ENCODE results near the gene FLRT1. TPM values are rescaled to one million over a fixed set of nuclear protein-coding genes. Genes with fewer than 3 reads are reported as not detected.

The FLRT1 gene
- total and polyA plus RNA-seq, 5 donors from 2014 or later = 0.21 TPM; not detected in 4

- Histone ChIP-seq H3K27me3 (ENCODE audit: control insufficient read depth, insufficient read depth, low read length) (no peaks in the 10 kb centered on the region), H3K36me3 (ENCODE audit: control insufficient read depth, insufficient read depth, low read length) (no peaks in the 10 kb centered on the region), H3K4me1 (ENCODE audit: control insufficient read depth, insufficient read depth, low read length, poor library complexity, severe bottlenecking) (no peaks in the 10 kb centered on the region), H3K4me3 (ENCODE audit: low read depth, low read length) (no peak overlapping the region), H3K9me3 (ENCODE audit: control insufficient read depth in 2 of 2, low read length in 2 of 2) (no peaks in the 10 kb centered on the region), H3K27ac (ENCODE audit: insufficient read depth, low read length, poor library complexity, severe bottlenecking) (no peak overlapping the region)
- Mint-ChIP-seq H3K4me1 (peaks cover 0 to 3% (median 0%) of the 10 kb centered on the region in 4 donors), H3K9me3 (no peaks in the 10 kb centered on the region), H3K36me3 (no peaks in the 10 kb centered on the region), H3K27ac (no peak overlapping the region), H3K27me3 (peaks cover 8% of the 10 kb centered on the region), H3K4me3 (no peak overlapping the region)
- DNase-seq (no peak), ATAC-seq (ENCODE audit: low read depth in 2 of 2) (no peak)
Observed at GRCh38 chr11:64022125-64022784, 13.5 kb upstream of the FLRT1 start.

GRCh38 chr11:64023712-64024710 lies 11.7 kb upstream of the FLRT1 start:
- peaks cover 15% of the 10 kb centered on the region for H3K27me3 Mint-ChIP-seq
- Histone ChIP-seq H3K27me3 (ENCODE audit: control insufficient read depth, insufficient read depth, low read length) (no peaks in the 10 kb centered on the region), H3K36me3 (ENCODE audit: control insufficient read depth, insufficient read depth, low read length) (no peaks in the 10 kb centered on the region), H3K4me1 (ENCODE audit: control insufficient read depth, insufficient read depth, low read length, poor library complexity, severe bottlenecking) (peaks cover 7% of the 10 kb centered on the region), H3K4me3 (ENCODE audit: low read depth, low read length) (no peak overlapping the region), H3K27ac (ENCODE audit: insufficient read depth, low read length, poor library complexity, severe bottlenecking) (no peak overlapping the region), H3K9me3 (ENCODE audit: control insufficient read depth in 2 of 2, low read length in 2 of 2) (no peaks in the 10 kb centered on the region)
- H3K4me1 Mint-ChIP-seq = peaks cover 0 to 6% (median 0%) of the 10 kb centered on the region in 4 donors
- ATAC-seq (ENCODE audit: low read depth in 2 of 2) = no peak
- H3K27ac Mint-ChIP-seq = peak overlapping the region in 1 of 3 donors; percentile 7
- H3K36me3 Mint-ChIP-seq = no peaks in the 10 kb centered on the region
- no peaks in the 10 kb centered on the region for H3K9me3 Mint-ChIP-seq
- H3K4me3 Mint-ChIP-seq = no peak overlapping the region
- DNase-seq = no peak

GRCh38 chr11:64025205-64025604 lies 10.5 kb upstream of the FLRT1 start:
- Mint-ChIP-seq H3K27me3 (peaks cover 17% of the 10 kb centered on the region), H3K9me3 (no peaks in the 10 kb centered on the region), H3K27ac (no peak overlapping the region), H3K4me3 (no peak overlapping the region), H3K4me1 (peaks cover 0 to 6% (median 0%) of the 10 kb centered on the region in 4 donors), H3K36me3 (no peaks in the 10 kb centered on the region)
- DNase-seq (no peak), ATAC-seq (ENCODE audit: low read depth in 2 of 2) (no peak)
- peaks cover 7% of the 10 kb centered on the region for H3K4me1 ChIP-seq (ENCODE audit: control insufficient read depth, insufficient read depth, low read length, poor library complexity, severe bottlenecking)
- H3K27me3 ChIP-seq (ENCODE audit: control insufficient read depth, insufficient read depth, low read length) = no peaks in the 10 kb centered on the region
- no peak overlapping the region for H3K4me3 ChIP-seq (ENCODE audit: low read depth, low read length)
- H3K27ac ChIP-seq (ENCODE audit: insufficient read depth, low read length, poor library complexity, severe bottlenecking) = no peak overlapping the region
- H3K9me3 ChIP-seq (ENCODE audit: control insufficient read depth in 2 of 2, low read length in 2 of 2) = no peaks in the 10 kb centered on the region
- no peaks in the 10 kb centered on the region for H3K36me3 ChIP-seq (ENCODE audit: control insufficient read depth, insufficient read depth, low read length)

GRCh38 chr11:64026575-64027205 lies 9.0 kb upstream of the FLRT1 start:
- ATAC-seq (ENCODE audit: low read depth in 2 of 2) (no peak), DNase-seq (no peak)
- H3K27ac Mint-ChIP-seq = peak overlapping the region in 1 of 3 donors; percentile 46
- H3K27ac ChIP-seq (ENCODE audit: insufficient read depth, low read length, poor library complexity, severe bottlenecking) = no peak overlapping the region
- no peak overlapping the region for H3K4me3 ChIP-seq (ENCODE audit: low read depth, low read length)
- H3K36me3 ChIP-seq (ENCODE audit: control insufficient read depth, insufficient read depth, low read length) = no peaks in the 10 kb centered on the region
- no peaks in the 10 kb centered on the region for H3K9me3 ChIP-seq (ENCODE audit: control insufficient read depth in 2 of 2, low read length in 2 of 2)
- H3K27me3 Mint-ChIP-seq = peaks cover 17% of the 10 kb centered on the region
- no peaks in the 10 kb centered on the region for H3K9me3 Mint-ChIP-seq
- peaks cover 0 to 6% (median 0%) of the 10 kb centered on the region in 4 donors for H3K4me1 Mint-ChIP-seq
- H3K4me1 ChIP-seq (ENCODE audit: control insufficient read depth, insufficient read depth, low read length, poor library complexity, severe bottlenecking) = peaks cover 7% of the 10 kb centered on the region
- no peaks in the 10 kb centered on the region for H3K27me3 ChIP-seq (ENCODE audit: control insufficient read depth, insufficient read depth, low read length)
- no peaks in the 10 kb centered on the region for H3K36me3 Mint-ChIP-seq
- peak overlapping the region in 1 of 4 donors; percentile 3 for H3K4me3 Mint-ChIP-seq

- peaks cover 0 to 6% (median 0%) of the 10 kb centered on the region in 4 donors for H3K4me1 Mint-ChIP-seq
- peaks cover 19% of the 10 kb centered on the region for H3K27me3 Mint-ChIP-seq
- no peak for DNase-seq
- no peaks in the 10 kb centered on the region for H3K36me3 ChIP-seq (ENCODE audit: control insufficient read depth, insufficient read depth, low read length)
- no peak overlapping the region for H3K4me3 ChIP-seq (ENCODE audit: low read depth, low read length)
- no peak overlapping the region for H3K4me3 Mint-ChIP-seq
- H3K4me1 ChIP-seq (ENCODE audit: control insufficient read depth, insufficient read depth, low read length, poor library complexity, severe bottlenecking) = peaks cover 7% of the 10 kb centered on the region
- peaks cover 0 to 2% (median 0%) of the 10 kb centered on the region in 7 donors for H3K9me3 Mint-ChIP-seq
- no peak overlapping the region for H3K27ac ChIP-seq (ENCODE audit: insufficient read depth, low read length, poor library complexity, severe bottlenecking)
- H3K27ac Mint-ChIP-seq = no peak overlapping the region
- H3K36me3 Mint-ChIP-seq = no peaks in the 10 kb centered on the region
- no peaks in the 10 kb centered on the region for H3K9me3 ChIP-seq (ENCODE audit: control insufficient read depth in 2 of 2, low read length in 2 of 2)
- no peaks in the 10 kb centered on the region for H3K27me3 ChIP-seq (ENCODE audit: control insufficient read depth, insufficient read depth, low read length)
- no peak for ATAC-seq (ENCODE audit: low read depth in 2 of 2)
Observed at GRCh38 chr11:64027651-64028397, 7.9 kb upstream of the FLRT1 start.

GRCh38 chr11:64028398-64029115 lies 7.2 kb upstream of the FLRT1 start:
- peaks cover 7% of the 10 kb centered on the region for H3K4me1 ChIP-seq (ENCODE audit: control insufficient read depth, insufficient read depth, low read length, poor library complexity, severe bottlenecking)
- no peaks in the 10 kb centered on the region for H3K9me3 ChIP-seq (ENCODE audit: control insufficient read depth in 2 of 2, low read length in 2 of 2)
- no peak overlapping the region for H3K4me3 Mint-ChIP-seq
- H3K27me3 ChIP-seq (ENCODE audit: control insufficient read depth, insufficient read depth, low read length) = no peaks in the 10 kb centered on the region
- H3K27me3 Mint-ChIP-seq = peaks cover 23% of the 10 kb centered on the region
- no peak overlapping the region for H3K4me3 ChIP-seq (ENCODE audit: low read depth, low read length)
- H3K9me3 Mint-ChIP-seq = peaks cover 0 to 2% (median 0%) of the 10 kb centered on the region in 7 donors
- H3K27ac ChIP-seq (ENCODE audit: insufficient read depth, low read length, poor library complexity, severe bottlenecking) = no peak overlapping the region
- no peaks in the 10 kb centered on the region for H3K36me3 ChIP-seq (ENCODE audit: control insufficient read depth, insufficient read depth, low read length)
- no peak for ATAC-seq (ENCODE audit: low read depth in 2 of 2)
- H3K4me1 Mint-ChIP-seq = peaks cover 0 to 6% (median 0%) of the 10 kb centered on the region in 4 donors
- no peak overlapping the region for H3K27ac Mint-ChIP-seq
- DNase-seq = no peak
- H3K36me3 Mint-ChIP-seq = no peaks in the 10 kb centered on the region

Data from CD4-positive, CD25-positive, alpha-beta regulatory T cell (primary cell).